HUDEP-2 (cell line): ENCODE measurements around the gene OMP.

Experiments used
- DNase-seq, 76 experiments: peaks; one replicate each; lab custom pipeline; 2025; ENCODE audit not compliant: unreplicated experiment in 76 of 76; lab: John Stamatoyannopoulos, UW

The OMP gene

DNA sequence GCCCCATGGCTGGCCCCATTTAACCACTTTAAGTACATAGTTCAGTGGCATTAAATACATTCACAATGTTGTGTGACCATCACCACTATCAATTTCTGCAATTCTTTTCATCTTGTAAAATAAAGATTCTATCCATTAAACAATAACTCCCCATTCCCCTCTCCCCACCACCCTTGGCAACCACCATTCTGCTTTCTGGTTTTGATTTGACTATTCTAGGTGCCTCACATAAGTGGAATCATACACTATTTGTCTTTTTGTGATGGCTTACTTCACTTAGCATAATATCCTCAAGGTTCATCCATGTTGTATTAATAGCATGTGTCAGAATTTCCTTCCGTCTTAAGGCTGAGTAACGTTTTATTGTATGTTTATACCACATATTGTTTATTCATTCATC, 32.4 kb downstream of the OMP start:
- no peak for DNase-seq

- no peak for DNase-seq
Measured at GRCh38 chr11:77136074-77136473, 33.4 kb downstream of the OMP start.

- DNase-seq: no peak
Measured at GRCh38 chr11:77136784-77137420, 34.3 kb downstream of the OMP start.

GRCh38 chr11:77137421-77137820, 34.8 kb downstream of the OMP start:
- DNase-seq: no peak

GRCh38 chr11:77138106-77138649, 35.5 kb downstream of the OMP start:
- no peak for DNase-seq

GRCh38 chr11:77139201-77139600, 36.6 kb downstream of the OMP start:
- DNase-seq: no peak

DNA sequence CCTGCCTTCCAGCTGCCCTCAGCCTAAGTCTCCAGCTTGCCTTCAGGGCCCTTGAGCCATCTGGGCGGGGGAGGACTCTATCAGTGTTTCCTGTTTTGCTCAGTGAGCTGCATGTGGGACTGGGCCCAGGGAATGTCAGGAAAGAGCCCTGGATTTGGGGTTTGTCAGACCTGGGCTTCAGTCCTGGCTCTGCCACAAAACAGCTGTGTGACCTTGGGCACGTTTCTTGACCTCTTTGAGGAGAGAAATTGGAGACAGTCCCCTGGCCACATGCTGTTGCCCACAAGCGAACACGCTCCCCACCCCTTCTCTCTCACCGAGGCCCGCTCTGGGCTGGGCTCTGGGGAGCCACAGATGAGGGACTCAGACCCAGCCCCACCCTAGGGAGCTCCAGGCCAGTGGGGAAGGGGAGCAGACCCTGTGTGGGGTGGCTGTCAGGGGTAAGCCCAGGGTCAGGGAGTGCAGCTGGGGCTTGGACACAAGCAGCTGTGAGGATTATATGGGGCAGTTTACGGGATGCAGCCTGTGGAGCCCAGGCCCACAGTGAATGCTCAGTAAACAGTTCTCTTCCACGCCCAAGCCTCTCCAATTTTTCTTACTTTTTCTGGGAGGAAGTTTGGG, 37.7 kb downstream of the OMP start:
- DNase-seq: no peak

GRCh38 chr11:77141034-77141433, 38.4 kb downstream of the OMP start:
- no peak for DNase-seq

DNA sequence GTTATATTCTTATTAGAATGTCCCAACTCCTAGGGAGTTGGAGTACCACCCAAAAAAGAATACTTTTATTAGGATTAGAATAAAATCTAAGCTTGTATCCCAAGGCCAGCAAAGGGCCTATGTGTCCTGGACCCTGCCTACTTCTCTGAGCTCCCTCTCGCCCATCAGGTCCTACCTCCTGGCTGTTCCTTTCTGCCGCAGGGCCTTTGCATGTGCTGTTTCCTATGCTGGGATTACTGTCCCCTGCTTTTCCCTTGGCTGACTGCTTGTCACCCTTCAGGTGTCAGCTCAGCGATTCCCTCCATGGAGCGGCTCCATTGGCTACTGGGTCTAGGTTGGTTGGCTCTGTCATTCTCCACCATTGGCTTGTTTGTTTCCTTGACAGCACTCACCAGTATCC, 38.8 kb downstream of the OMP start:
- no peak for DNase-seq

- no peak for DNase-seq
Measured at GRCh38 chr11:77142091-77142975, 39.7 kb downstream of the OMP start.

GRCh38 chr11:77143405-77144020, 40.9 kb downstream of the OMP start:
- DNase-seq: no peak

- no peak for DNase-seq
Measured at GRCh38 chr11:77144196-77144856, 41.7 kb downstream of the OMP start.

DNA sequence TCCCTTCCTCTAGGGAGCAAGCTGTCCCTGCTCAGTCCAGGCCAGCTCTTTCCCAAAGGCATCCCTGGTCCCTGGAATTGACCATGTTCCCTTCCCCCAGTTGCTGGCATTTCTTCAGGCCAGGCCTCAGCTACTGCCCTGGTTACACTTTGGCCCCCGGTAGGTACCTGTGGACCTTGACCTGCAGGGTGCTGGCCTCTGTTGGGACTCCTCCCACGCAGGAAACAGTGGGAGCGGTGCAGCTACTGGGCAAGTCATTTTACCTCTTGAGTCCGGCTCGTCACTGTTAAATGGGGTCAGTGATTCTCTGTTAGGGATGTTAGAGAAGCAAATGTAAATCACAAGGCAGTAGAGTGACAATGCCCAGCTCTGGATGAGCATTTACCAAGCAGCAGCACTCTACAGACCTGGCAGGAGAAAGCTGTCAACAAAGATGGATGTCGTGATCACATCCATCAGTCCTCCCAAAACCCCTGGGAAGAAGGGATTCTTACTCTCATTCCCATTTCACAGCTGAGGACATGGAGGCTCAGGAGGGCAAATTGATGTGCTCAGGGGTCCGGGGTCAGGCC, 42.3 kb downstream of the OMP start:
- DNase-seq: no peak

DNA sequence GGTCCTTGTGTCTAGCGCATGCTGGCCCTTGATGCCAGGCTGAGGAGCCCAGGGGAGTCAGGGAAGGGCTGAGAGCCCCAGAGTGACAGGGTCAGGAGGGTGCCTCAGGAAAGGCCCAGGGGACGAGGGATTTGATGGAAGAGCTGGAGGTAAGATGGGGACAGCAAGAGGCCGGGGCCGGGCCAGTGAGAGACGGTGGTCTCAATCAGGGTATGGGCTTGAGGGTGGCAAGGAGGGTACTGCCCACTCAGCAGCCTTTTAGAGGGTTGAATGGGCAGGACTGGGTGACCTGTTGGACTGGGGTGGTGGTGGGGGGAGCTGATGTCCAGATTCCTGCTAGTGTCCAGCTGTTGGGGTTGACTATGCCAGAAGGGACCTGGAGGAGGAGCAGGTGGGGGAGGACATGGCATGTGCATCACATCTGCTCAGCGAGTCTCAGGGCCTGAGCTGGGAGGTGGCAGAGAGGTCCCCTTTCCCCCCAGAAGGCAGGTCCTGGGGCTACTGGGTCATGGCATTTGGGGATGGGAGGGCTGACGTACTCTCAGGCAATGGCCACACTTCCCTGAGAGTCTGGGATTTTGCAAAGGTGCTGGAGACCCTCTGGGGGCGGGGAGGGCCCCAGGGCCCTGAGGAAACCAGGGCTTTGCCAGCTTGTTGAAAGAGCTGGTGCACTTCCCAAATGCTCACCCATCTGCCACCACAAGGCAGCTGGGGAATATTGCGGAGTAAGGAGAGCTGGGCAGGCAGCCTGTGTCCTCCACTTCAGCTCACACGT, 43.8 kb downstream of the OMP start:
- DNase-seq: no peak

- no peak for DNase-seq
Measured at GRCh38 chr11:77147036-77147315, 44.3 kb downstream of the OMP start.

GRCh38 chr11:77147668-77148321, 45.2 kb downstream of the OMP start:
- DNase-seq: peak in 27 of 76 experiments; percentile 2 to 40 (median 17)

DNA sequence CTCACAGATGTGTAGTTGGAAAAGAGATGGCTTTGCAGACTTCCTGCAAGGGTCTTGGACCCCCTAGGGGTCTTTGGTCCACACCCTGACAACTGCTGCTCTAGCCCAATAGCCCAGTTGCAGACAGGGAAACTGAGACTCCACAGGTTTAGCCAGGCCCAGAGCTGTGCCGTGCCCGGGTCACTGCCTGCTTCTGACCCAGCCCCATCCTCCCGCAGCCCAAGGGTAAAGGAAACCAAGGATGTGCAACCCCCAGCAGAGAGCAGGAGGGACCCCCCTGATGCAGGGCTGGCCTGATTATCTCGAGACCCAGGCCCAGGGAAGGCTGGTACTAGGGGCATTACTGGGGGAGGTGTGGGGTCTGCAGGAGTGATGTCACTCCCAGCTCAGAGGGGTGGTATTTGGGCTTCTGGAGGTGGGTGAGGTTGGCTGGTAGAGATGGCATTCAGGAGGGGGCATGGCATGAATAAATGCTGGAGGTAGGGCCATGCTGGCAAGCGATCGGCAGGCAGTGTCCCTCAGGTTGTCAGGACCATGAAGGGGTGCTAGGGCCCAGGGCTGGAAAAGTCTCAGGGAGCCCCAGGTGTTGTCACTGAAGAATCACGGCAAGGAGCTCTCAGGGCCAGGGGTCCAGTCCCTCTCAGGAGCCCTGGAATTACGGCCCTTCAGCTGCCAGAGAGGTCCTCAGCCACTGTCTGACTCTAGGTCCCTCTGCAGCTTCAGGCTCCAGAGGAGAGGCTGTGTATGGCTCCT, 46.5 kb downstream of the OMP start:
- no peak for DNase-seq

DNA sequence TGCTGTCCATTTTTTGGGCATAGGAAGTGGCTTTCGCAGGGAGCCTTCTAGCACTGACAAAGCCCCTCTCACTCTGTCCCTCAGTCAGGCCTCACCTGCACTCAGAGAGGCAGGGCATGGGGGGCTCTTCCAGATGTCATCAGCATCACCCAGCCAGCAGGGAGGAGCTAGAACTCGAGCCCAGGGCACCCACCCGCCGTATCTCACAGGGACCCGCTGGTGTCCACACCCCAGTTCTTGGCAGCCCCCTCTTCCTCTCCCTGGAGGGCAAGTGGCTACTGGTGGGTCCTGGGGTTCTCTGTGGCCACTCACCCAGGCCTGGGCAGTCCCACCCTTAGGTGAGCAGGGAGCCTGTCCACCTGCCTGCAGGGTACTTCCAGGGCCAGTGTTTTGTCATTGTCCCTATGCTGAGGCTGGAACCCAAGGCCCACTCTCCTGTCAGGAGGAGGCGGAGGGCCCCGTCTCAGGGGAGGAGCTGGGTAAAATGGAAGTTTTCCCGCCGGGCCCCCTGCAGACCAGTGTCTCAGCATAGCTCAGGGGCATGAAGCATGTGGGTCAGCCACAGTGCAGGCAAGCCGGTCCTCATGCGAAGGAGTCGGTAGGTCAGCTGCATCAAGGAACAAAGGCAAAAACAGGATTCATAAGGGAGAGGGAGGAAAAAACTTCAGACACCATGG, 47.2 kb downstream of the OMP start:
- DNase-seq: no peak
